Tongue (tissue), 2 donors: Measurements from ENCODE around the gene USHBP1. TPM values are rescaled to one million over a fixed set of nuclear protein-coding genes. Genes with fewer than 3 reads are reported as not detected.

Source experiments
- DNase-seq: peaks from one replicate; pipeline ENCODE4 v3.0.0-alpha.2; 2015
- total RNA-seq: library from RNA; depleted of rRNA; stranded (reverse); fragments of >200 nt; gene quantifications from one replicate; pipeline ENCODE4 v1.2.3, GENCODE V29; 2014

Gene USHBP1
- total RNA-seq, 1 donor from 2014 or later = 12.3 TPM

DNA sequence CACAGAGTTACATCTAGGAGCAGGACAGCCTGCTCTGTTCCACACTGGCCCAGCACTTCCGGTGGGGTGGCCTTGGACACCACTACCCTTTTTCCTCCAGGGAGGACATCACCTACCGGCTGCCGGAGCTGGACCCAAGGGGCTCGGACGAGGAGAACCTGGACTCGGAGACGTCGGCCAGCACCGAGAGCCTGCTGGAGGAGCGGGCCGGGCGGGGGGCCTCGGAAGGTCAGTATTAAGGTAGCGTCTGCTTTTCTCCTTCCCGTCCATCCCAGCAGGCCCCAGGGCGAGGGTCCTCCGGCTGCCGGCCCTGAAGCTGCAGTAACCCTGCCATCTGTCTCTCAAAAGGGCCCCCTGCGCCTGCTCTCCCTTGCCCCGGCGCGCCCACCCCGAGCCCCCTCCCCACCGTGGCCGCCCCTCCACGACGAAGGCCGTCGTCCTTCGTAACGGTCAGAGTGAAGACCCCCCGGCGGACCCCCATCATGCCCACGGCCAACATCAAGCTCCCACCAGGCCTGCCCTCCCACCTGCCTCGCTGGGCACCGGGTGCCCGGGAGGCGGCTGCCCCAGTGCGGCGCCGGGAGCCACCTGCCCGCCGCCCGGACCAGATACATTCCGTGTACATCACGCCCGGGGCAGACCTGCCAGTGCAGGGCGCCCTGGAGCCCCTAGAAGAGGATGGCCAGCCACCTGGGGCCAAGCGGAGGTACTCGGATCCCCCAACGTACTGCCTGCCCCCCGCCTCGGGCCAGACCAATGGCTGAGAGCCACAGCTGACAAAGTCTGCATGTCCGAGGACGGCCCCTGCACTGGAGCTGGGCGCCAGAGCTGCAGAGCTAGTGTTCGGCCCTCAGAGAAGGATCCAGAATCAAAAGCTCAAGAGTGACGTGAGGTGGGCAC is 52.7 kb downstream of the USHBP1 start:
- no peak for DNase-seq

DNA sequence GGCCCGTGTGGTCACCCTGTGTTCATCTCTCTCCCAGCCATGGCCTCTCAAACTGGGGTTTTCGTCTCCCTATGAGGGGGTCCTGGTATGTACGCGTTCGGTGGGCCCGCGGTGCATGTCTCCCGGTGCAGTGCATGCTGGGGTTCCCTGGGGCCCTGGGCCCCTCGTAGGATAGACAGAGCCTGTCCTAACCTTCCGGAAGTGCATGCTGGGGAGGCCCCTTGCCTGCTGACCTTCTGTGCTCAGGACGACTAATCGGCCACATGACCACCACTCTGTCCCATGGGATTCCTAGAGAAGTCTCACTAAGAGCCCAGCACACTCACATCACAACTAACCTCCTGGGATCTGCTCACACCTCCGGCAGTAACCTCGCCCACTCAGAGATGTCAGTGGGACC is 54.2 kb downstream of the USHBP1 start:
- no peak for DNase-seq

DNA sequence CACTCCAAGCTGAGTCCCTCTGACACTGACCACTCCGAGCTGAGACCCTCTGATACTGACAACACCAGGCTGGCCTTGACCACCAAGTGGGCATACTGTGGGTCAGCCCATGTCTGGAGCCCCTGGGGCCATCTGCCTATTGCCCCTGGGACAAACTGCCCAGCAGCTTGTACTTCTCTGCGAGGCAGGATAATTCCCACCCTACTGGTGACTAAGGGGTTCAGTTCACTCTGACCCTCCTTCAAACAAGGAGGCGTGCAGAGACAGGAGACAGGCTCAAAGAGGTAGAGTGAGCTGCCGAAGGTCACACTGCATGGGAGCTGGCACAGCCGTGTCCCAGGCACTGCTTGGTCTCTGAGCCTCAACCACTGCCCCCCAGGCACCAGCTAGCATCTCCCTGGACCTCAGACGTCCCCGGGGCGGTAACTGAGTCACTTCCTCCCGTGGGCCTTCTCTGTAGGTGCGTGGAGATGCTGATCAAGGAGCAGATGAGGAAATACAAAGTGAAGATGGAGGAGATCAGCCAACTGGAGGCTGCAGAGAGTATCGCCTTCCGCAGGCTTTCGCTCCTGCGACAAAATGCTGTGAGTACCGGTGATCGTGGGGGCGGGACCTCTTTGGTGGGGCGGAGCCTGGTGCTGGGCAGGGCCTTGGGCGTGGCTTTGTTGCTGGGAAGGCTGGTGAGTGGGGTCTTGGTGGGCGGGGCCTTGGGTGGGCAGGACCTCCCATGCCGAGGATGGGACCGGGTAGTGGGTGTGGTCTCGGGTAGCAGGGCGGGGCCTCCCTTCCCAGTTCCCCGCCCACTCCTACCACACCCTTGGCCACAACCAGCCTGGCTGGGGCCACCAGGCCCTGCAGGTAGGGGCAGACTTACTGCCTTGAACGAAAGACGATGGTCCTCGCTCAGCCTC is 55.2 kb downstream of the USHBP1 start:
- DNase-seq = peak; percentile 17

DNA sequence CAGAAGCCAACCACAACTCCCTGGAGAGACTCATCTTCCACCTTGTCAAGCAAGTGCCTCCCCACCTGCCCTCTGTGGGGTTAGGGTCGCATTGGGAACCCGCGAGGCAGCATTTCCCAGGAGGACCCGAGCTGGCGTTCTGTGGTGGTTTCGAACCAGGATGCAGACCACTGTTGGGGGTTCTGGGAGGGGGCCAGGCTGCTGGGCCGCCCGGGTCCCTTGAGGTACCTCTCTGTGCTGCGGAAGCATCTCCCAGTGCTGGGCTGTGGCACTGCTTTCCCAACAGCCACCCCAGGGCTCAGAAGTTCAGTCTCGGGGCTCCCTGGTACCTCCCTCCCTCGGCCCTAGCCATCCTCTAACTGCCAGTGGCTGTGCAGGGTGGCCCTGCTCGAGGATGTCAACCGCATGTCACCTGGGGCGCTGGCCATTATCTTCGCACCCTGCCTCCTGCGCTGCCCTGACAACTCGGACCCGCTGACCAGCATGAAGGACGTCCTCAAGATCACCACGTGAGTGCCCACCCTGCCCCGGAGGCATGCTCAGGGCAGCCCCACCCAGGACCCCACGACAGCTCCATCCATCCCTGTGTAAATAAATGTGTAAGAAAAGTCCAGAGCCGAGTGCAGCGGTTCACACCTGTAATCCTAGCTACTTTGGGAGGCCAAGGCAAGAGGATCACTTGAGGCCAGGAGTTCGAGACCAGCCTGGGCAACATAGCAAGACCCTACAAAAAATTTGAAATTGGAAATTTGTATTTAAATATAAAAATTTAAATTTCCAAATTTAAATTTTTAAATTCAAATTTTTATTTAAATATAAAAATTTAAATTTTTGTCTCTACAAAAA is 57.6 kb downstream of the USHBP1 start:
- no peak for DNase-seq

DNA sequence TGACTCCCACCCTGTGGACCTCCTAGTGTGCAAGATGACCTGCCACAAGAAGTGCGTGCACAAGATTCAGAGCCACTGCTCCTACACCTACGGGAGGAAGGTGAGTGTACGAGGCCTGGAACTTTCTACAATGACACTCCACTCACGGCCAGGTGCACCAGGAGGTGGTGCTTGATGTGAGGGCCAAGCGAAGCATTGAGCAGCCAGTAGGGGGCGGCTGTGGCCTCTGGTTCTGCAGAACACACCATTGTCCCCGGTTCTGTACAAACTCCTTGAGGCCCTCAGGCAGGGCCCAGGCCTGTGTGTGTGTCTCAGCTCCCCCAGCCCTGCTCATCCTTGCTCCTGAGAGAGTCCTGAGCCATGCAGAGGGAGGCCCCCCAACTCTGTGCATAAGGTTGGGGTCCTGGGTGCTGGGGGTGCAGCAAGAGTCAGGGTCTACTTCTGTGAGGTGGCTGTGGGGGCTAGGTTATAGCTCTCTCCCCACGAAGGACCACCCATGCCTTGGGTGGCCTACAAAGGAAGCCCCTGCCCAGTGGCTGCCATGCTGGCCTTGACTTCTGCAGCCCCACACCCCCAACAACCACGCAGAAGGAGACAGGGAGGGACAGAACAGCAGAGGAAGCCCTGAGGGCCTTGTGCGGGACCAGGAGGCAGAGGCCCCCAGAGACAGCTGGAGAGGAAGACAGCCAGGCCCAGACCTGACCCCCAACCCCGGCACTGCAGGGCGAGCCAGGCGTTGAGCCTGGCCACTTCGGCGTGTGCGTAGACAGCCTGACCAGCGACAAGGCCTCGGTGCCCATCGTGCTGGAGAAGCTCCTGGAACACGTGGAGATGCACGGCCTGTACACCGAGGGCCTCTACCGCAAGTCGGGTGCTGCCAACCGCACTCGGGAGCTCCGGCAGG is 59.1 kb downstream of the USHBP1 start:
- peak; percentile 42 for DNase-seq

DNA sequence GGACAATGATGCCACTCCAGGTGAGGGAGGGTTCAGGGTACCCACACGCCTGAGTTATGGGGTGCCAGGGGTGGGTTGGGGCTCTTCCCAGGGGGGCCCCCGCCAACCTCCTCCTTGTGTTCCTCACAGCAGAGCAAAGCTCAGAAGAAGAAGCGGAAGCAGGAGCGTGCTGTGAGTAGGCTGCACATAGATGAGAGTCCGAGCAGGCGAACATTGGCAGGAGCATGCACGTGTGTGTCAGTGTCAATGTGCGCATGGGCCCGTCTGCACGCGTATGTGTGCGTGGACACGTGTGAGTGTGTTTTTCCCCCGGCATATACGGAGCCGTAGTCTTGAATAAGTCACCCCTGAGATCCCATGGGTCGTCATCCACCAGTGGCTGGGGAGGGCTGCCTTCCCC is 61.8 kb downstream of the USHBP1 start:
- no peak for DNase-seq

DNA sequence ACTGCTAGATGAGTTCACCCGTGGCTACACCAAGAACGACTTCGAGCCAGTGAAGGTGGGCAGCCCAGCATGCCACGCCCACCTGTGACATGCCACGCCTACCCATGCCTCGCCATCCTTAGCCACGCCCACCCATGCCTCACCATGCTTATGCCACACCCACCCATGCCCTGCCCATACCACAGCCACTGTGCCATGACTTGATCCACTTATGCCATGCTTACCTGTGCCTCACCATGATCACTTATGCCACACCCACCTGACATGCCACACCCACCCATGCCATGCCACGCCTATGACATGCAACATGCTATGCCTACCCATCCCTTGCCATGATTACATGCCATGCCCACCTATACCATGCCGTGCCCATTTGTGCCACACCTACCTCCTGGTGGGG is 62.3 kb downstream of the USHBP1 start:
- DNase-seq = no peak

DNA sequence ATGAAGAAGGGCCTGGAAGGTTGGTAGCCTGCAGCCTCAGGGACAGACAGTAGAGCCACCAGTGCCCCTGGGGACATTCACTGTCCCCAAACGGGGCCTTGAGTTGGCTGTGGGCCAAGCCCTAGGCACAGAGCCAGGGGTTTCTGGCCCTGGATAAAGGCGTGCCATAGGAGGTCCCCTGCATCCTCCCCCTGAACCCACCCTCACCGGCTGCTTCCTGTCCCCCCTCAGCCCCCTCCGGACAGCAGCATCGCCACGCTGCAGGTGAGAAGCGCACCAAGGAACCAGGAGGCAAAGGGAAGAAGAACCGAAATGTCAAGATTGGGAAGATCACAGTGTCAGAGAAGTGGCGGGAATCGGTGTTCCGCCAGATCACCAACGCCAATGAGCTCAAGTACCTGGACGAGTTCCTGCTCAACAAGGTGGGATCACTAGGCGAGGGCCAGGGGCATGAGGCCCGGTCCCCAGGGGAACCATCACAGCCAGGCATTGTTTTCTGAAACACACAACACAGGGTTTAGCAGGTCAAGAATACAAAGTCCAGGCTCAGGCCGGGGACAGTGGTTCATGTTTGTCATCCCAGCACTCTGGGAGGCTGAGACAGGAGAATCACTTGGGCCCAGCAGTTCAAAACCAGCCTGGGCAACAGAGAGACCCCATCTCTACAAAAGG is 64.0 kb downstream of the USHBP1 start:
- DNase-seq = no peak

Other genes starting within 250 kb of the USHBP1 start
- 6.2 TPM for gene CPAMD8, start 237.9 kb downstream of the USHBP1 start, total RNA-seq
- 5.1 TPM for gene HAUS8, start 189.3 kb downstream of the USHBP1 start, total RNA-seq
- 24.1 TPM for gene MYO9B, start 189.0 kb downstream of the USHBP1 start, total RNA-seq
- 21.7 TPM for gene USE1, start 49.4 kb downstream of the USHBP1 start, total RNA-seq
- gene OCEL1, start 38.5 kb downstream of the USHBP1 start, total RNA-seq = 5.3 TPM
- gene NR2F6, start 18.8 kb downstream of the USHBP1 start, total RNA-seq = 35.0 TPM
- 70.7 TPM for gene BABAM1, start 2.7 kb upstream of the USHBP1 start, total RNA-seq
- gene ANKLE1, start 17.2 kb upstream of the USHBP1 start, total RNA-seq = 0.62 TPM
- gene ABHD8, start 38.7 kb upstream of the USHBP1 start, total RNA-seq = 15.6 TPM
- gene MRPL34, start 41.1 kb upstream of the USHBP1 start, total RNA-seq = 38.9 TPM
- 7.6 TPM for gene DDA1, start 44.8 kb upstream of the USHBP1 start, total RNA-seq
- gene ANO8, start 70.1 kb upstream of the USHBP1 start, total RNA-seq = 8.5 TPM
- 17.3 TPM for gene GTPBP3, start 72.8 kb upstream of the USHBP1 start, total RNA-seq
- 39.2 TPM for gene PLVAP, start 112.6 kb upstream of the USHBP1 start, total RNA-seq
- gene CCDC194, start 129.5 kb upstream of the USHBP1 start, total RNA-seq = not detected
- 6.3 TPM for gene BST2, start 140.9 kb upstream of the USHBP1 start, total RNA-seq
- gene MVB12A, start 155.3 kb upstream of the USHBP1 start, total RNA-seq = 26.8 TPM
- gene TMEM221, start 183.9 kb upstream of the USHBP1 start, total RNA-seq = 3.3 TPM
- not detected for gene NXNL1, start 196.2 kb upstream of the USHBP1 start, total RNA-seq
- gene SLC27A1, start 205.8 kb upstream of the USHBP1 start, total RNA-seq = 45.7 TPM
- 35.1 TPM for gene PGLS, start 246.9 kb upstream of the USHBP1 start, total RNA-seq